ENCODE measurements around the gene LTBP2. TPM values are rescaled to one million over a fixed set of nuclear protein-coding genes. Genes with fewer than 3 reads are reported as not detected.

The LTBP2 gene
- total and polyA plus RNA-seq, 2 of the 13 experiments (the other 11 are each of a cell fraction or from before 2014, with no cell fraction given), result 0.20 to 0.41 TPM

DNA sequence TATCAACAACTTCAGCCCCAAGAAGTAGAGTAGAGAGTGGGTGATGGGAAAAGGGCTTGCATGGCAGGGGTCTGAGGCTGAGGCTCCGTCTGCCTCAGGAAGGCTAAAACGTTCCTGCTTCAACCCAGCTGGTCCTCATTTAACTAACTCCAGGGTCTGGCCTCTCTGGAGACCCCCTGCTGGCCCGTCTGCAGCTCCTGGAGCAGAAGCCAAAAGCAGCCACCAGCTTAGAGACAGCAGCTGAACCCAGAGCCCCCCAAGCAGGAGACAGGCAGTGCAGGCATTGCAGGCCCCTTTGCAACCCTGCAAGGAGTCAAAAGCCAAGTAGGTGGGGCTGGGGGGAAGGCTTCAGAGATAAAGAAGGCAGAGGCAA is 25.1 kb upstream of the LTBP2 start:
- DNase-seq (ENCODE audit: low spot score) (no peak), FAIRE-seq (no peak), ATAC-seq (no peak)
- TF ChIP-seq, protein P1, sequence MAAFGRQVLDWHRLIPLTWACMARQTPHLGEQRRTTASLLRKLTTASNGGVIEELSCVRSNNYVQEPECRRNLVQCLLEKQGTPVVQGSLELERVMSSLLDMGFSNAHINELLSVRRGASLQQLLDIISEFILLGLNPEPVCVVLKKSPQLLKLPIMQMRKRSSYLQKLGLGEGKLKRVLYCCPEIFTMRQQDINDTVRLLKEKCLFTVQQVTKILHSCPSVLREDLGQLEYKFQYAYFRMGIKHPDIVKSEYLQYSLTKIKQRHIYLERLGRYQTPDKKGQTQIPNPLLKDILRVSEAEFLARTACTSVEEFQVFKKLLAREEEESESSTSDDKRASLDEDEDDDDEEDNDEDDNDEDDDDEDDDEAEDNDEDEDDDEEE (CRISPR knock-in tag; IDR thresholded peaks at IDR 0.05), result no peak
- no peak for TF ChIP-seq SPEN (CRISPR knock-in tag; IDR thresholded peaks at IDR 0.05; ENCODE audit: low read depth)
- TF ChIP-seq, protein P2, sequence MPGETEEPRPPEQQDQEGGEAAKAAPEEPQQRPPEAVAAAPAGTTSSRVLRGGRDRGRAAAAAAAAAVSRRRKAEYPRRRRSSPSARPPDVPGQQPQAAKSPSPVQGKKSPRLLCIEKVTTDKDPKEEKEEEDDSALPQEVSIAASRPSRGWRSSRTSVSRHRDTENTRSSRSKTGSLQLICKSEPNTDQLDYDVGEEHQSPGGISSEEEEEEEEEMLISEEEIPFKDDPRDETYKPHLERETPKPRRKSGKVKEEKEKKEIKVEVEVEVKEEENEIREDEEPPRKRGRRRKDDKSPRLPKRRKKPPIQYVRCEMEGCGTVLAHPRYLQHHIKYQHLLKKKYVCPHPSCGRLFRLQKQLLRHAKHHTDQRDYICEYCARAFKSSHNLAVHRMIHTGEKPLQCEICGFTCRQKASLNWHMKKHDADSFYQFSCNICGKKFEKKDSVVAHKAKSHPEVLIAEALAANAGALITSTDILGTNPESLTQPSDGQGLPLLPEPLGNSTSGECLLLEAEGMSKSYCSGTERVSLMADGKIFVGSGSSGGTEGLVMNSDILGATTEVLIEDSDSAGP (CRISPR knock-in tag; IDR thresholded peaks at IDR 0.05; ENCODE audit: borderline replicate concordance), result no peak
- no peak for TF ChIP-seq SMC3 (IDR thresholded peaks at IDR 0.05; ENCODE audit: low read length)
- TF ChIP-seq, protein P3, sequence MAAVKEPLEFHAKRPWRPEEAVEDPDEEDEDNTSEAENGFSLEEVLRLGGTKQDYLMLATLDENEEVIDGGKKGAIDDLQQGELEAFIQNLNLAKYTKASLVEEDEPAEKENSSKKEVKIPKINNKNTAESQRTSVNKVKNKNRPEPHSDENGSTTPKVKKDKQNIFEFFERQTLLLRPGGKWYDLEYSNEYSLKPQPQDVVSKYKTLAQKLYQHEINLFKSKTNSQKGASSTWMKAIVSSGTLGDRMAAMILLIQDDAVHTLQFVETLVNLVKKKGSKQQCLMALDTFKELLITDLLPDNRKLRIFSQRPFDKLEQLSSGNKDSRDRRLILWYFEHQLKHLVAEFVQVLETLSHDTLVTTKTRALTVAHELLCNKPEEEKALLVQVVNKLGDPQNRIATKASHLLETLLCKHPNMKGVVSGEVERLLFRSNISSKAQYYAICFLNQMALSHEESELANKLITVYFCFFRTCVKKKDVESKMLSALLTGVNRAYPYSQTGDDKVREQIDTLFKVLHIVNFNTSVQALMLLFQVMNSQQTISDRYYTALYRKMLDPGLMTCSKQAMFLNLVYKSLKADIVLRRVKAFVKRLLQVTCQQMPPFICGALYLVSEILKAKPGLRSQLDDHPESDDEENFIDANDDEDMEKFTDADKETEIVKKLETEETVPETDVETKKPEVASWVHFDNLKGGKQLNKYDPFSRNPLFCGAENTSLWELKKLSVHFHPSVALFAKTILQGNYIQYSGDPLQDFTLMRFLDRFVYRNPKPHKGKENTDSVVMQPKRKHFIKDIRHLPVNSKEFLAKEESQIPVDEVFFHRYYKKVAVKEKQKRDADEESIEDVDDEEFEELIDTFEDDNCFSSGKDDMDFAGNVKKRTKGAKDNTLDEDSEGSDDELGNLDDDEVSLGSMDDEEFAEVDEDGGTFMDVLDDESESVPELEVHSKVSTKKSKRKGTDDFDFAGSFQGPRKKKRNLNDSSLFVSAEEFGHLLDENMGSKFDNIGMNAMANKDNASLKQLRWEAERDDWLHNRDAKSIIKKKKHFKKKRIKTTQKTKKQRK (IDR thresholded peaks at IDR 0.05; ENCODE audit: low read length), result no peak
- TF ChIP-seq HMGXB3 (CRISPR knock-in tag; IDR thresholded peaks at IDR 0.05; ENCODE audit: borderline replicate concordance), result no peak
- TF ChIP-seq RBM39 (IDR thresholded peaks at IDR 0.05; ENCODE audit: low read depth, low read length, poor library complexity, severe bottlenecking), result no peak
- no peak for TF ChIP-seq ZSCAN30 (CRISPR knock-in tag; IDR thresholded peaks at IDR 0.05)
- TF ChIP-seq ZEB1 (IDR thresholded peaks at IDR 0.05; ENCODE audit: insufficient replicate concordance, low read depth), result no peak
- TF ChIP-seq ZNF558 (CRISPR knock-in tag; IDR thresholded peaks at IDR 0.05; ENCODE audit: borderline replicate concordance), result no peak
- TF ChIP-seq ZNF598 (CRISPR knock-in tag; IDR thresholded peaks at IDR 0.05; ENCODE audit: borderline replicate concordance), result no peak
- no peak for TF ChIP-seq ZNF549 (CRISPR knock-in tag; IDR thresholded peaks at IDR 0.05)
- TF ChIP-seq XRCC5 (optimal IDR thresholded peaks at IDR 0.05; ENCODE audit: low read length), result no peak
- no peak for TF ChIP-seq MEF2D (CRISPR knock-in tag; IDR thresholded peaks at IDR 0.05)
- Histone ChIP-seq H4K20me1 (ENCODE audit: insufficient read depth, low read length) (no peaks in the 10 kb centered on the region), H2AFZ (ENCODE audit: low read length) (no peak overlapping the region), H3K4me2 (ENCODE audit: low read depth, low read length) (no peak overlapping the region), H3K4me3 (replicated peaks in 1 of 3; ENCODE audit: insufficient read depth in 1 of 3, low read depth in 2 of 3, low read length in 3 of 3) (no peak overlapping the region), H3K27me3 (ENCODE audit: control insufficient read depth in 1 of 2, insufficient read depth in 2 of 2, low read length in 2 of 2) (no peaks in the 10 kb centered on the region; a peak in 1 of 5 replicates), H3K79me2 (ENCODE audit: insufficient read depth, low read length) (no peaks in the 10 kb centered on the region), H3K9ac (ENCODE audit: insufficient read depth, low read depth, low read length) (no peak overlapping the region), H3K4me1 (ENCODE audit: insufficient read depth, low read length) (peaks cover 40% of the 10 kb centered on the region), H3K36me3 (replicated peaks in 1 of 2; ENCODE audit: control insufficient read depth in 1 of 2, insufficient read depth in 2 of 2, low read length in 2 of 2) (no peaks in the 10 kb centered on the region), H3K9me3 (ENCODE audit: low read length) (no peaks in the 10 kb centered on the region), H3K27ac (ENCODE audit: extremely low read length, insufficient read depth, low read length) (no peak overlapping the region)
- ChIA-PET CTCF (ENCODE audit: low intra/inter-chr PET ratio, low total read pairs) (no interaction called here), POLR2A (interaction anchor here (1.3 kb wide), 1 partner anchor 18 kb away, joined by 5 read pairs; no protein-coding TSS in a partner anchor)
- in situ Hi-C loops (cut with HindIII; ENCODE audit: extremely low pct_ligation_motif_present, low pct_unique_long_range_greater_than_20kb) (no loop called here), intact Hi-C loops (cut with micrococcal nuclease; ENCODE audit: unreplicated experiment) (loop anchor here (2.0 kb wide), 1 partner anchor 18 kb away; no protein-coding TSS in a partner anchor)
- WGBS (ENCODE audit: low lambda C conversion rate), result no CpG with 5 or more reads among the region's 3 CpGs
- BruUV-seq (replicated peaks), result no TSS peak

Data from HepG2 (cell line).